Measurements from ENCODE around the gene CCDC172. TPM values are rescaled to one million over a fixed set of nuclear protein-coding genes. Genes with fewer than 3 reads are reported as not detected.
A peak's percentile ranks its signal among the peaks of the same experiment; 100 is the strongest.
"Not testable (repeated sequence)": the region's sequence is repeated elsewhere in the genome, so short reads cannot be mapped to it uniquely, and the experiment has no call there.

The CCDC172 gene
- total RNA-seq, 1 donor from 2014 or later = not detected

GRCh38 chr10:116385994-116386809, 62.0 kb downstream of the CCDC172 start:
- TF ChIP-seq CTCF (IDR thresholded peaks at IDR 0.05) (peak; percentile 71), EZH2phosphoT487 (IDR thresholded peaks at IDR 0.05) (no peak)
- Mint-ChIP-seq H3K4me1 (no peaks in the 10 kb centered on the region), H3K27ac (no peak overlapping the region), H3K9me3 (no peaks in the 10 kb centered on the region), H3K4me3 (no peak overlapping the region), H3K27me3 (ENCODE audit: insufficient read depth, low read depth) (no peaks in the 10 kb centered on the region), H3K36me3 (no peaks in the 10 kb centered on the region)
- Histone ChIP-seq H3K36me3 (no peaks in the 10 kb centered on the region), H3K4me3 (no peak overlapping the region), H3K9ac (no peak overlapping the region), H3K27ac (no peak overlapping the region), H3K4me2 (no peak overlapping the region), H2AFZ (replicated peaks) (no peak overlapping the region), H4K20me1 (ENCODE audit: low read depth) (no peaks in the 10 kb centered on the region), H3K79me2 (ENCODE audit: low read depth) (no peaks in the 10 kb centered on the region), H3K4me1 (no peaks in the 10 kb centered on the region), H3K27me3 (no peaks in the 10 kb centered on the region), H3F3A (ENCODE audit: low read depth) (no peaks in the 10 kb centered on the region), H3K9me3 (ENCODE audit: low read depth) (no peaks in the 10 kb centered on the region)
- DNase-seq (ENCODE audit: low spot score) = peak; percentile 58

DNA sequence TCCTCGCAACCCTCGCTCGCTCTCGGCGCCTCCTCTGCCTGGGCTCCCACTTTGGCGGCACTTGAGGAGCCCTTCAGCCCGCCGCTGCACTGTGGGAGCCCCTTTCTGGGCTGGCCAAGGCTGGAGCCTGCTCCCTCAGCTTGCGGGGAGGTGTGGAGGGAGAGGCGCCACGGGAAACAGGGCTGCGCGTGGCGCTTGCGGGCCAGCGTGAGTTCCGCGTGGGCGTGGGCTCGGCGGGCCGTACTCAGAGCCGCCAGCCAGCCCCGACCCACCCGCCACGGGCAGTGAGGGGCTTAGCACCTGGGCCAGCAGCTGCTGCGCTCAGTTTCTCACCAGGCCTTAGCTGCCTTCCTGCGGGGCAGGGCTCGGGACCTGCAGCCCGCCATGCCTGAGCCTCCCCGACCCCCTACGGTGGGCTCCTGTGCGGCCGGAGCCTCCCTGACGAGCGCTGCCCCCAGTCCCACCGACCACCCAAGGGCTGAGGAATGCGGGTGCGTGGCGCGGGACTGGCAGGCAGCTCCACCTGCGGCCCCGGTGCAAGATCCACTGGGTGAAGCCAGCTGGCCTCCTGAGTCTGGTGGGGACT, 69.1 kb downstream of the CCDC172 start:
- H3K27me3 Mint-ChIP-seq (ENCODE audit: insufficient read depth, low read depth); H3K36me3 ChIP-seq; DNase-seq (ENCODE audit: low spot score); H3K36me3 Mint-ChIP-seq; H3K79me2 ChIP-seq (ENCODE audit: low read depth); H3K4me1 ChIP-seq; H3K4me3 ChIP-seq; H3K9ac ChIP-seq; H3F3A ChIP-seq (ENCODE audit: low read depth); H3K4me2 ChIP-seq; H3K9me3 ChIP-seq (ENCODE audit: low read depth); H3K27me3 ChIP-seq; H3K9me3 Mint-ChIP-seq; H4K20me1 ChIP-seq (ENCODE audit: low read depth); H3K4me1 Mint-ChIP-seq; H3K27ac ChIP-seq; H2AFZ ChIP-seq (replicated peaks); H3K27ac Mint-ChIP-seq; H3K4me3 Mint-ChIP-seq: not testable (repeated sequence)

GRCh38 chr10:116395223-116395985, 71.2 kb downstream of the CCDC172 start:
- DNase-seq (ENCODE audit: low spot score) = no peak
- Histone ChIP-seq H3K79me2 (ENCODE audit: low read depth) (no peaks in the 10 kb centered on the region), H3K36me3 (no peaks in the 10 kb centered on the region), H3K27ac (no peak overlapping the region), H3K9ac (no peak overlapping the region), H3K4me3 (no peak overlapping the region), H3K9me3 (ENCODE audit: low read depth) (no peaks in the 10 kb centered on the region), H2AFZ (replicated peaks) (no peak overlapping the region), H3K27me3 (no peaks in the 10 kb centered on the region), H3K4me1 (no peaks in the 10 kb centered on the region), H3F3A (ENCODE audit: low read depth) (no peaks in the 10 kb centered on the region), H3K4me2 (no peak overlapping the region), H4K20me1 (ENCODE audit: low read depth) (no peaks in the 10 kb centered on the region)
- peaks cover 9% of the 10 kb centered on the region for H3K9me3 Mint-ChIP-seq
- TF ChIP-seq EZH2phosphoT487 (IDR thresholded peaks at IDR 0.05) = no peak
- no peak for TF ChIP-seq EZH2 (IDR thresholded peaks at IDR 0.05)
- no peak for TF ChIP-seq CTCF (IDR thresholded peaks at IDR 0.05)
- H3K4me1 Mint-ChIP-seq = peaks cover 9% of the 10 kb centered on the region
- no peak overlapping the region for H3K4me3 Mint-ChIP-seq
- peaks cover 8% of the 10 kb centered on the region for H3K27me3 Mint-ChIP-seq (ENCODE audit: insufficient read depth, low read depth)
- H3K36me3 Mint-ChIP-seq = no peaks in the 10 kb centered on the region
- no peak overlapping the region for H3K27ac Mint-ChIP-seq
